CD1c-positive myeloid dendritic cell (primary cell): ENCODE measurements around the gene RANBP3.

Experiments
- DNase-seq: peaks from one replicate; pipeline ENCODE4 v3.0.0-alpha.2; 2016; ENCODE audit errors: extremely low spot score

RANBP3 gene

GRCh38 chr19:5926641-5927440 lies 51.1 kb downstream of the RANBP3 start:
- no peak for DNase-seq

GRCh38 chr19:5925830-5926427 lies 52.0 kb downstream of the RANBP3 start:
- no peak for DNase-seq

GRCh38 chr19:5923356-5923755 lies 54.6 kb downstream of the RANBP3 start:
- DNase-seq: no peak

- DNase-seq: no peak
These were observed 55.8 kb downstream of the RANBP3 start for GRCh38 chr19:5922161-5922545.

GRCh38 chr19:5921516-5922160 lies 56.3 kb downstream of the RANBP3 start:
- no peak for DNase-seq

- DNase-seq: no peak
These were observed 59.4 kb downstream of the RANBP3 start for GRCh38 chr19:5918463-5919079.

GRCh38 chr19:5917431-5918107 lies 60.4 kb downstream of the RANBP3 start:
- no peak for DNase-seq

- no peak for DNase-seq
These were observed 61.7 kb downstream of the RANBP3 start for GRCh38 chr19:5916181-5916708.

- no peak for DNase-seq
These were observed 62.2 kb downstream of the RANBP3 start for GRCh38 chr19:5915782-5916165.

GRCh38 chr19:5914946-5915781 lies 62.8 kb downstream of the RANBP3 start:
- DNase-seq: no peak

- no peak for DNase-seq
These were observed 63.6 kb downstream of the RANBP3 start for GRCh38 chr19:5914358-5914774.

GRCh38 chr19:5913739-5914357 lies 64.1 kb downstream of the RANBP3 start, which contains the start of gene CAPS:
Gene CAPS, plus strand, starts transcription at chr19:5914254. Its CDS starts 153 bp downstream, at chr19:5914407.
- DNase-seq: no peak

- no peak for DNase-seq
These were observed 66.6 kb downstream of the RANBP3 start for GRCh38 chr19:5911366-5911765.

- no peak for DNase-seq
These were observed 67.4 kb downstream of the RANBP3 start for GRCh38 chr19:5910638-5910907.

GRCh38 chr19:5908773-5909442 lies 69.0 kb downstream of the RANBP3 start:
- no peak for DNase-seq

GRCh38 chr19:5907241-5907640 lies 70.7 kb downstream of the RANBP3 start:
- peak; percentile 58 for DNase-seq

GRCh38 chr19:5905114-5905778 lies 72.7 kb downstream of the RANBP3 start:
- DNase-seq: no peak

GRCh38 chr19:5904352-5905113 lies 73.4 kb downstream of the RANBP3 start, which contains the start of gene VMAC:
Gene VMAC, plus strand, starts transcription at chr19:5904872. Its CDS starts 19 bp downstream, at chr19:5904891.
- DNase-seq: peak; percentile 100
